CD14-positive monocyte (primary cell): ENCODE measurements around the gene EFCC1. TPM values are rescaled to one million over a fixed set of nuclear protein-coding genes. Genes with fewer than 3 reads are reported as not detected.

Source experiments
- polyA plus RNA-seq, 3 donors: library from polyadenylated mRNA; depleted of rRNA in 1 of 3; unstranded in 2 of 3; stranded (reverse) in 1 of 3; fragments of 300-500 nt in 2 of 3; fragments of >200 nt in 1 of 3; fragmentation: Illumina TruSeq in 2 of 3; gene quantifications; 1 replicate in 2 of 3; 2 replicates in 1 of 3; pipeline ENCODE4 v1.2.3, GENCODE V29; 2012 to 2021

The EFCC1 gene
- polyA plus RNA-seq, 3 donors, result 0.11 to 0.15 TPM; not detected in 1

Other genes starting within 250 kb of the EFCC1 start
- 10 to 100 TPM; 21.9 to 27.7 (median 25.6) TPM for gene ACAD9, start 121.7 kb upstream of the EFCC1 start, polyA plus RNA-seq
- under 1 TPM; 0.12 to 0.50 (median 0.19) TPM for gene CFAP92, start 7.2 kb upstream of the EFCC1 start, polyA plus RNA-seq
- 1 to 10 TPM in 1 of 3 donors, under 1 TPM in 1, not detected in 1; 0.74 to 2.7 TPM for gene GP9, start 59.5 kb downstream of the EFCC1 start, polyA plus RNA-seq
- 10 to 100 TPM in 1 of 3 donors, 1 to 10 TPM in 2; 7.1 to 15.5 (median 8.5) TPM for gene RAB43, start 120.5 kb downstream of the EFCC1 start, polyA plus RNA-seq
- gene ISY1, start 159.8 kb downstream of the EFCC1 start, polyA plus RNA-seq, result 10 to 100 TPM; 25.2 to 70.7 (median 67.9) TPM
- 100 to 1,000 TPM; 354 to 946 (median 845) TPM for gene CNBP, start 182.6 kb downstream of the EFCC1 start, polyA plus RNA-seq
- gene COPG1, start 248.3 kb downstream of the EFCC1 start, polyA plus RNA-seq, result 10 to 100 TPM; 59.9 to 94.5 (median 60.2) TPM